GM19452 (cell line): ENCODE data around the gene FLVCR2.

Experiments
- ATAC-seq: cut with Tn5 transposase; IDR thresholded peaks from one replicate; pipeline ENCODE4 v1.9.1; 2021; ENCODE audit not compliant: unreplicated experiment

The FLVCR2 gene

DNA sequence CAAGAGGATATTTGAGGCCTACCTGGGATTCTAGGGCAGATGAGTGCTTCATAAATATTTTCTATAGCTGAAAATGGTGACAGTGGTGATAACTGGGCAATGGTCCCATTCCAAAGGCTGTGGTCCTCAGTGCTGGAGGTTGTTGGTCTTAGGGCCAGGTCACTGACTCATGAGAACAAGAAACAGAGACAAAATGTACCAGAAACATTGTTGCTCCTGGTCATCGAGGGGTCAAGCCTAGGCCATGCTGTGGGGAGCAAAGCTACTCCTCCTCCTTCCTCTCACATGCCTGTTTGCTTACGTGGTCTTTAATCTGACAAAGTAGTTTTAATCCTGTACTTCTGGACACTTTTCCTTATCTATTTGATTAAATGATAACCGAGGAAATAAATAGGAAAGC, 48.4 kb downstream of the FLVCR2 start:
- no peak for ATAC-seq

DNA sequence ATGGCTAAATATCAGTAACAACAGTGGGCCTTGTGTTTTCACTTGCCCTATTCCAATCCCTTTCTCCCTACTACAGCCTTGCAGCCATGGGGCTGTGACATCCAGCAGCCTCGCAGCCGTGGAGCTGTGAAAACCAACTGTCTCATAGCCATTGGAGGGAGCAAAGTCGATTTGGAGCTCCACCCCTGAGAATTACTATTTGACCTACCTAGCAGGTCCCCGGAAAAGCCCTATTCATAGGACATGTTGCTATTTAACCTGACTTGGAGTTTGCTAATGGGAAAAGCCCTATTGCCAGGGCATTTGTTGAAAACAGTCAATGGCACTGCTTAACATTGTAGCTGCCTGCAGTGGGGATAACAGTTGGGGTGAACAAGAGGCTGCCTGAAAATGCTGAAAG, 49.0 kb downstream of the FLVCR2 start:
- ATAC-seq, result no peak

DNA sequence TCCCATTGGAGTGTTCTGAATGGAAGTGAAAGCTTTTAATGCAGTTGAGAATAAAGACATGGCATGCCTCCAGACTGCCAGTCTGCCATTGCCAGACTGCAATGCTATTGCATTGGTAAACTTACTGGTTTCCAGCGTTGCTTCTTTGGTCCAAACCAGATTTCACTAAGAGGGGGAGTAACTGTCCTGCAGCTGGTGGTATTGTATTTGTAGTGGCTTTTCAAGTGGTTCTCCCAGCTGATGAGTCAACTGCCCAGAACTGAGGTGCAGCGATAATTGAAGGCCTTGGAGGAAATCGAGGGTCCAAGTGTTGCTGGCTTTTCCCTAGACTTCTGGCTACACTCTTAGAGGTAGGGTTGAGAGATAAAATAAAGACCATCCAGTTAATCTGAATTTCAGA, 50.4 kb downstream of the FLVCR2 start:
- no peak for ATAC-seq

DNA sequence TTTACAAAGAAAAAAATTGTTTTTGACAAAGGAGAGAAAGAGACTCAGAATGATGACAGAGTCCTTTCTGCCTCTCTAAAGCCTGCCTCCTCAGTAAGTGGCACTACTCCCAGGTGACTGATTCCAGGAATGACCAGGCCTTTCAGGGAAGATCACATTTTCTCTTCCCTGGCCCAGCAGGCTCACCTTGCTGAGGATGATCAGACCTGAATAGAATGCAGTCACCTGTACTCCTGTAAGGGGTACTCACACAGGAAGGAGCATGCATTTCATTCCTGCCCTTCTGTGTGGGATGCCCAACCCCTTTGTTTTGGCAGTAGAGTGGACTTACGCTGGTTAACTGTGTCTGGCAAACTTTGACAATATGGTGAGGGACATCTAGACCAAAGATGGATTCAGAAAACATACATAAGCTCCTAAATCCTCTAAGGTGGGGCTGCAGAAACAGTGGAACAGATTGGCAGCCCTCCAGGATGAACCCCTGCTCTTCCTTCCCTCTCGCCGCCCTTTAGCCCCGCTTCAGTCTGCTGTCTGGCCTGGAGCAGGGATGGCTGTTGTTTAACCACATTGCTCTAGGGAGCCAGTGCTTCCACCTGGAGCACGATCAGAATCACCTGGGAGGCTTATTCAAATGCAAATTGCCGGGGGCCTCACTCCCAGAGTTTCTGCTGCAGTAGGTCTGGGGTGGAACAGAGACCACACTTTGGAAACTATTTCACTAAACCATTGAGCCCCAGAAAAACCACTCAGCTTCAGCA, 52.5 kb downstream of the FLVCR2 start:
- no peak for ATAC-seq

DNA sequence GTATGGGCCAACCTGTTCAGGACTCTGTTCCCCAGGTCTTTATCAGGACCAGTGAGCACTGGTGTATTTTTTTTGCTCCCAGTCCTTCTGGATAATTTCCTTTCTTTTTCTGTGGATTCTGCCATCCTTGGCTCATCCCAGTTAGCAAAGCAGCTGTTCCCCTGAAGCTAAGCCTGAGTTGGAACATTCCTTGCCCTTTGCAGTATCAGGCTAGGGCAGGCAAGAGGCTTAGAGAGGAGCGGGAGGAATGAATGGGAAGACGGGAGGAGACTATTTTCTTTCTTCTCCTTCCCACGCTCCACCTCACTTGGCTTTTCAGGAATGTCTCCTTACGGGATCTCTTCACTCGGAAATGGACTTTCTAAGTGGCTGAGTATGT, 53.0 kb downstream of the FLVCR2 start:
- no peak for ATAC-seq

DNA sequence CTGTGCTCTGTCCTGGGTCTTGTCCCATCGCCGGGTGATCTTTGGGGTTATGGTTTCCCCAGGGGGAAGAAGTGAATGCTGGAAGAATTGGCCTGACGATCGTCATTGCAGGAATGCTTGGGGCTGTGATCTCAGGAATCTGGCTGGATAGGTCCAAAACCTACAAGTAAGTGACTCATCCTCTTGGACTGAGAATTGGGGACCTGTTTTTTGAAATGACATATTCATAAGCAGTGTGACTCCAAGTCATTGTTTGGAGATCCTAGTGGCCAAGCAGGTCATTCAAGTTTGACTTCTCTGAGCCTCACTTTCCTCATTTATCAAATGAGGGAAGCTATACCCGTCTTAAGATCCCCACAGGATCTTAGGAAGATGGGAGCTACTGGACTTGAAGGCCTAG, 56.4 kb downstream of the FLVCR2 start:
- ATAC-seq, result no peak

DNA sequence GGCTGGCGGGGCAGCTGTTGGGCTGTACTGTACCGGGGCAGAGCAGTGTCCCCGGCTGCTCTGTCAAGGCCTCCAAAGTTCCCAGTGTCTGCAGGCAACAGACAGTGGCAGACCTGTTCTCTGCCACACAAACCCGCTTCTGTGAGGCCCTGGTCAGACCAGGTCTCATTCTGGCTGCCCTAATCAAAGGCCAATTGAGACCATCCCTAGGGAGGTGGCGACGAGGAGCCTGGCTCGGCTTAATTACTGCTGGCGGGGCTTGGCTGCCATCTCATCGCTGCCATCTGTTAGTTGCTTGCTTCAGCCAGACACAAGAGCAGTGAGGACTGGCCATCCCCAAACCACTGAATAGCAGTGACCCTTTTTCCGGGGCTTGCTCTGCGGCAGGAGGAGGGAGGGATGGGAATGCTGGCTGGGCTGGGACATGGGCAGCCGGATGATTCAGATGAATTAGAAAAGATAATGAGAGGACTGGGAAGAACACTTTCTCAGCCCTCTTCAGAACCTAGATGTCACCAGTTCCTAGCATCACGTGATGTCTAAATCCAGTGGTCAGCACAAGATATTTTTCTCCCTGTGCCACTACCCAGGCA, 57.8 kb downstream of the FLVCR2 start:
- no peak for ATAC-seq

DNA sequence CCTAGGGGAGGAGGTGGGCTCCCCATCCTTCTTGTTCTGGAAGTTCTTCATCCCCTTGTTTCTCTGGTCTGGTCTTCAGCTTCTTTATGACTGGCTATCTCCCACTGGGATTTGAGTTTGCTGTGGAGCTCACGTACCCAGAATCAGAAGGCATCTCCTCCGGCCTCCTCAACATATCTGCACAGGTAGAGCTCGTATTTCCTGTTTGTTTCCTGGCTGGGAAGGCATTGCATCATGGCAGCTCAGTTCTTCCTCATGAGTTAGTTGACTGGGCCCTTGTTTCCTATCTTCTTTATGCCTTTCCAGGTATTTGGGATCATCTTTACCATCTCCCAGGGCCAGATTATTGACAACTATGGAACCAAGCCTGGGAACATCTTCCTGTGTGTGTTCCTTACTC, 62.5 kb downstream of the FLVCR2 start:
- ATAC-seq, result no peak

DNA sequence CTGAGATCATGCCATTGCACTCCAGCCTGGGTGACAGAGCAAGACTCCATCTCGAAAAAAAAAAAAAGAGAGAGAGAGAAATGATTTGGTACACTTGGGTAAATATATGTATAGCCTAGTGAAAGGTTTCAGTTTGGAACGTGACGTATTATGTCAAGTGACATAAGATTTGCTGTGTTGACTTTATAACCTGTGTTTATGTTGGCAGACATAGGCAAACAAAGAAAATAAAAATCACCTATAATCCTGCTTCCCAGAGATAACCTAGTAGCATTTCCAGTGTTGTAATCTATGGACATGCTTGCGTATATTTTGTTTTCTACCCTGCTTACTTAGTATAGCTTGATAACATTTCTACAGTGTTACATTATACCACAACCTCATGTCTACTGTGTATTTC, 65.6 kb downstream of the FLVCR2 start:
- ATAC-seq, result no peak

DNA sequence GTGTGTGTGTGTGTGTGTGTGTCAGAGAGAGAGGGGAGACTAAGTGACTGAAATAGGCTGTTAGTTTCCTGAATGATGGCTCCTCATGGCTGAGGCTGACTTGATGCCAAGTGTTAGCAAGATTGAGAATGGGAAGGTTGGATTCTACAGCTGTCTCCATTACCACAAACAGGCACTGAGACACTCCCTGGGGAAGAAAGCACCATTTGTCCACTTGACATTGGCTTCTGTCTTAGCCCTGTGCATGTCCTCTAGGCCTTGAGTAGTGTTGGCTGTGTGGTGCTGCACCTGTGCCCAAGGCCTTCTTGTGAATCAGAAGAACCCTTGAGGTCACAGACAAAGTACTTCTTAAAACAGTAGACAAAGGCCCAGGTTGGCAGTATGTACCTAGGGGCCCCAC, 66.6 kb downstream of the FLVCR2 start:
- ATAC-seq, result no peak

DNA sequence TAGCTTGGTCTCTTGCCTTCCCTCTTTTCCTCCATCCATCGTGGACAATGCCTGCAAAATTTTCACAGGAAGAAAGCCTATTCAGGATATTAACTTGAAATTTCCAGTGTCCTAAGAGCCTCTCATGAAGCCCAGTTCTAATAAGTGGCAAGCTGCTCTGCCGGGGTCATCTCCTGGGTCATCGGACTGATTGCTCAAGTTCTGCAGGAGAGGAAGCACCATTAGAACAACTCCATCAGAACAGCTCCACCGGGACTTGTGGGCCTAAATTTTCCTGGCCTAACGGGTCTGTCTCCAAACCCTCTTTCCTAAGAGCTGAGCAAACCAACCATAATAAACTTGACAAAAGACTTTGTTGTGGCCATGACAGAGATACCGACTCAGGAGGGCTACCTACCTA, 68.3 kb downstream of the FLVCR2 start:
- ATAC-seq, result no peak

DNA sequence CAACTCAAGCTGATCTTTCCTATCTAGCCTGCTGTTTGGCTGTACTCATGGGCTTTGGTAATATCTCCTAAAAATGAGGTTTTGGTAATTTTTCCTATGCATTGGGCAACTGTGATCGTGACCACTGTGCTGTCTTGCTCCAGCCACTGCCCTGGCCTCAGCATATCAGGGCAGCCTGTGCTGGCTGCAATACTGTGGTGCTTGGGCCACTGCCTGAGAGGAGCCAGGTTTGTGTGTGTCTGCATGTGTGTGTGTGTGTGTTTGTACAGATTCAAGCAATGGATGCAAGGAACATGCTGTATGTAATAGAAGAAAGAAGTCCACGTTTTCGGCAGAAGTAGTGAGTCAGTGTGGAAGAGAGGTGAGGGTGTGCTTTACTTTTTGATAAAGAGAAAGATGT, 69.2 kb downstream of the FLVCR2 start:
- no peak for ATAC-seq

DNA sequence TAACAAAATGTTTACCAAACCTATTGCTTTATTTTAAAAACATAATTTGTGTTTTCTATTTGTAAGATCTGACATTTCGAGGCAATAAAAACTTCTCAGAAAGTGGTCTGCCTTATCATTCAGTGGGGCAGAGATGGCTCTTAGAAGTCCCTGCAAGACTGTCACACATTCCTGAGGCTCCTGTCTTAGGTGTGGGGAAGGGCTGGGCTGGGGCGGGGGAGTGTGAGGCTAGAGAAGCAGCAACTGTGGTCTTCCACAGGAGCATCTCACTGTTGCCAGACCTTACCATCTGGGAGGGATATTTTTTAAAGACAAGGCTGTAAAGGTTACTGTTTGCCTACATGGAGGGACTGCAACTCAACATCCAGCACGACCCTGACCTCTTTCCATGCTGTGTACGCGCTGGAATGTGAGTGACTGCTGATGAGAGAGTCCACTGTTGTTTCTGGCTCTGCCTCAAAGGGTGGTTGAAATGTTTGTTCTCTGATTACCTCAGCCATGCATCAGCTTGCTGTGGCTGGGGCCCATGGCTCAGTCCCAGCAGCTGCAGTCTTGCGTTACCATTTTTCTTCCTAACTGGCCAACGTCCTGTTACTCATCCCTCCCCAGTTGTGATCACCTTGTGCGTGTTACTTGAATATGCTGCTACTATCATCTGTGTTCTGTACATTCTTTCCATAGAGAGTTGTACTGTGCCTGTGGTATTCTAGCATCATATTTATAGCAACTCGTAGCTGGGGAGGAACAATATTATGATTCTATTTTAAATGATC, 69.8 kb downstream of the FLVCR2 start:
- no peak for ATAC-seq

DNA sequence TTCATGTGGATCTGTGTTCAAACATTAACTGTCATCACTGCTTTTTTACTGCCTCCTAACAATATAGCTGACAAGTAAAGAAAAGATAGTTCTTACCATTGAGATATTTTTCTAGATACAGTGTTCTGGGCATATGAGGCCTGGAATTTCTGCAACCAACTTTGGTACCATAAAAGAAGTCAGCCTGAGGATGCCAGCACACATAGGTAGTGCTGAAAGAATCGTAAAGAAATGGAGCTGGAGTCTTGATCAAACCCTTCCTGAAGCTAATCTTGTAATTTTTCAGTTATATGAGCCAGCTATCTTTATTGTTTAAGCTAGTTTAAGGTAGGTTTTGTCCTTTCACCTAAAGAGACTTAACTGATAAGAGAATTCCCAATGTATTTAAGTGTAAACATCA, 70.9 kb downstream of the FLVCR2 start:
- ATAC-seq, result no peak

DNA sequence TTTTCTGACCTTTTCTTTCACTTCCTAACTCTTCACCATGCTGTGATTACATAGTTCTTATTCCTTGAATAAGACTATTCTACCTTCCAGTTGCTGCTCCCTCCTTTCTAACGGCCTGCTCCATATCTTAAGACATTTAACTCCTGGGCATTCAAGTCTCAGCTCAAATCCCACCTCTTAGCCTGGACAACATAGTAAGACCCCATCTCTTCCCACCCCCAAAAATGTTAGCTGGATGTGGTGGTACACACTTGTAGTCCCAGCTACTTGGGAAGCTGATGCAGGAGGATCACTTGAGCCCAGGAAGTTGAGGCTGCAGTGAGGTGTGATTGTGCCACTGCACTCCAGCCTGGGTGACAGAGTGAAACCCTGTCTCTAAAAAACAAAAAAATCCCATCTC, 71.4 kb downstream of the FLVCR2 start:
- ATAC-seq, result no peak

DNA sequence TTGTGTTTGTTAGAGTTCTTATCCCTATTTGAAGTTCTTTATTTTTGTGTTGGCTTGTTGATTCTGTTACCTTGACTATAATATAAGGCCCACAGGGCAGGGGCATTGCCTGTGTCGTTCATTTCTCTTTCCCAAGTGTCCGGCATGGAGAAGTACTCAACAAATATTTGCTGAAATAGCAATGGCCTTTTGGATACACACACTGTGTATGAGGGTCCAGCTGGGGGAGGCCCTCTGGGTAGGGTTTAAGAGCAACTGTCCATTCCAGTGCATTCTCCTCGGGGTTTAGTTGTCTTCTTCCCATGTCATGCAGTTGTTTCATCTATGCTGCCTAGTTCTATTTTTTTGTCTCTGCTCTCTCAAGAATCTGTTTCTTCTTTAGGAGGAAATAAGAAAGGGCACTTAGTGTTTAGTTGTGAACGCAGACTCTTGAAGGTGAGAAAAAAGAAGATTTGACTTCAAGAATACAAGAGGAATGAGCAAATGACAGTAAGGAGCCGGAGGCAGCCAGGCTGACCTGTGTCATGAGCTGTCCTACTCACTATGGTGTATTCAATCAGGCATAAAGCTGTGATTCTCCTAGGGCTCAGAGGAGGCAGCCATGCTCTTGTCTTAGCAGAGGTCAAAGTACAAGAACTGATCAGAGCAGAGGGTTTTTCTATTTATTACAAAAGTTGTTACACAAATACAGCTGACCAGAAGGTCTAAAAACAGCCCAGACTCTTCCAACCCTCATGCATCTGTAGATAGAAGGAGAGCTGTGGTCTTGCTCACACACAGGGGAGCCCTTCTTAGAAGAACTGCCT, 72.0 kb downstream of the FLVCR2 start:
- ATAC-seq, result no peak

DNA sequence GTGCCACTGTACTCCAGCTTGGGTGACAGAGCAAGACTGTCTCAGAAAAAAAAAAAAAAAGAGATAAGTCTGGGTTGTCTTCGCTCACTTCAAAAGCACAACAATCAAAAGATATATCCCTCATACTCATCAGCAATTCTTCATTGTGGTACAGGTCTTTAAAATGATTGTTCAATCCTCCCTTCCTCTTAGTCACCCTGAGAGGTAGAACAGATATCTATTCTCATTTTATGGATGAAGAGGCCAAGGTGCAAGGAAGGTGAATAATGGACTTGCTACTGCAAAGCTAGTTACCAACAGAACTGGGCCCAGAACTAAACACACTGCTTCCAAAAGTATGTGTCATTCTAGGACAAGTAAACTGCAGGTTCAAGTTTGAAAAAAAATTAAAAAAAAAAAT, 75.1 kb downstream of the FLVCR2 start:
- no peak for ATAC-seq

DNA sequence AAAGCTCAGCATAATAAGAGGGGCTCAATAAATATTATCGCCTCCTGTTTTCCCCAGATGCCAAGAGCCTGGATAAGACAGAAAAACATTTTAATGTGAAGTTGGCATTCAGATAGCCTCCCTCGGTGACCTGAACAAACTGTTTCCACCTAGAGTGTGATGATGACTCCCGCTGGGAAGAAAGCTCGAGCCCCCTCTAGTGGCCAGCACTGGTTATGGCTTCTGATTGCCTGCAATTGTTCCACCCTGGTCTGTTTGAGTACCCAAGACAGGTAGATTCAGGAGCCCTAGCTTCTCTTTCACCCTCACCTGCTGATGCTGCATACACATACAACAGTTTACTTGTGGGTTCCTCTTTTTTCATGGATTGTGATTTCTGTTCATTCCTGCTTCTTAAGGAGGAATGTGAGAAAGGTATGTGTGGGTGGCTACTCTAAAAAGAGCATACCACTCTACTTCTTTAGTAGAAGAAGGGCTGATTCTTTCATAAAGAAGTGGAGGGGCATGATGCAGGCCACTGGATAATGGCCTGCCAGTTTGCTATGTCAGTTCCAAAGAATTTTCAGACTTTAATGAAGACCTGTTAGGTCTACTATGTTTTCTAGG, 75.8 kb downstream of the FLVCR2 start:
- peak; percentile 63 for ATAC-seq

DNA sequence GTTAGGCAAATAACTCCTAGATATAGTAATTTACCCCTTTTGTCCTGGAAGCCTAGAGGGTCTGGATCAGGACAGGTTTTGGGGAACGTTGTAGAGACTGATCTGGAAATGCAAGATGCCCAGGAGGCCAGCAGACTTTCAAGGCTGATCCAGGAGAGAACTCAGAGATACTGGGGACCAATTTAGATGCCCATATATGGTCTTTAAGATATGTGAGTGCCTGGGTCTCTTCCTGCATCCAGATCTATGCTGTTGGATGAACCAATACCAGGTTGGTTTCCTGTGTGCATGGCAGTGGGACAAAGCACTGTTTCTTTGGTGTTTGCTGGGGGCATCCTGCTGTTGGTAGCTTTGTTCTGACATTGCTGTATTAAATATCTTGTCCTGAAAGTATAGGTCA, 76.8 kb downstream of the FLVCR2 start:
- ATAC-seq, result no peak

DNA sequence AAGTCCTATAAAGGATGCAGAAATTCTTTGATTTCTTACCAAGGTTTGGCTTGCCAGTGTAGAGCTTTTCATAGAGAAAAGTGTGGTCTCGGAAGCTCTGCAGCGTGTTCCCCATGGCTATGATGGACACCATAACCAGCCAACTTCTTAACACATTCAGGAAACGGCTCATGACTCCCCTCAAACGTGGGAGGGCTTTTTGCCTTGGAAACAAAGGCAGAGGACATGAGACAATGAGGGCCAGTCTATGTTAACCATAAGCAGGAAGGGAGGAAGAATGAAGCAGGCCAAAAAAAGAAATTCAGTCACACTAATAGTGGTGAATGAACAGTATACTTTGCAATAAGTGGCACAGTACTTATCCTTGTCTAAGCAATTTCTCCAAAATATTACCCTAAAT, 78.9 kb downstream of the FLVCR2 start:
- no peak for ATAC-seq

DNA sequence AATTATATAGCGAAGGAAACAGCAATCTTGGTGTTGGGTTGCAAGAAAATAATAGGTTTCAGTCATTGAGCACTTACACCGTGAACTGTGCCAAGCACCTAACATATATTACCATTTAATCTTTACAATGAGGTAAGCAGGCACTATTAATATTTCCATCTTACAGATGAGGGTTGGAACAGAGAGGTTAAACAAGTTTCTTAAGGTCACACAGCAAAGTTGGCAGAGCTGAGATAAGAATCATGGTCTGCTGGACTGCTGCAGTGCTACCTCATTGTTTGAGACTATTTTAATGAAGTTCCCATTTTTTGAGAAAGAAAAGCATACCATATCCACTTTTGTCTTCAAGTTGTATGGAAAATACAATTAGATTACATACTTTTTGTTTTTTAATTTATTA, 80.5 kb downstream of the FLVCR2 start:
- no peak for ATAC-seq
